HG02610 (cell line): ENCODE data around the gene TRIML2.
"Not testable (repeated sequence)": the region's sequence is repeated elsewhere in the genome, so short reads cannot be mapped to it uniquely, and the experiment has no call there.

Experiments
- ATAC-seq: cut with Tn5 transposase; IDR thresholded peaks from one replicate; pipeline ENCODE4 v1.9.1; 2021; ENCODE audit warnings: mild to moderate bottlenecking, moderate library complexity; ENCODE audit not compliant: unreplicated experiment

TRIML2 gene

DNA sequence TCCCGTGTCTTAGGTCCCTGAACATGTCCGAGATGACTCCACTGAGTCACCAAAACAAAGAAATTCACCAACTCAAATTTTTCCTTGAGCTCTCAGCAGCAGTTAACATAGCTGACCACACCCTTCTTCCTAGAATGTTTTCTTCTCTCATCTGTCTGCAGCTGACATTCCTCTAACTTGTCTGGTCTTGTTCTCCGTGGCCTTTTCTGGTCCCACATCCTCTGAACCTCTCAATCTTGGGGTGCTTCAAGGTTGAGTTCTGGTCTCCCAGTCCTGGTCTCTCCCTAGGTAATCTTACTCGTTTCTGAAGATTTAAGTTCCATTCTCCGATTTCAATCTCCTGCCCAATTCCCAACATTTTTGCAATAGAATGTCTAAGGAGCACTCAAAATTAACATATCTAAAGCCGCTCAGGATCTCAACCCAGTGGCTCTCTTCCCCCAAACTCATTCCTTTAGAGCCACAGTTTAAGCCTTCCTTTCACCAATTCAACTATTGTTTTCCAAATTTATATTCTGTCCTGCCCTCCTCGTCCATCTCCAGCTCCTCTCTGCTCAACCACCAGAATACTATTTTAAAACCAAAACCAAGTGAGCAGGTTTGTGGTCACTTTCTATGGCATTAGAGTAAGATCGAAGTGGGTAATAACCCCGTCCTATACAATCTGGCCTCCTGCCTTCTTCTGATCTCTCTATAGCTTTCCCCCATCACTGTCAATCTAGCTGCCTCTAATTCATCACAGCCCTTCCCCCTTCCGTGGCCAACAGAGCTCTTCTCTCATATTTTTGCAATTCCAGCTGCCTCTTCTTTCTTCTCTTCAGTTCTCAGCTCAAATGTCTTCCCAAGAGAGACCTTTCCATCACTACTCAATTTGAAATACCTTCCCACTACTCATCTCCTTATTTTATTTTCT, 1.2 kb downstream of the TRIML2 start:
- no peak for ATAC-seq

DNA sequence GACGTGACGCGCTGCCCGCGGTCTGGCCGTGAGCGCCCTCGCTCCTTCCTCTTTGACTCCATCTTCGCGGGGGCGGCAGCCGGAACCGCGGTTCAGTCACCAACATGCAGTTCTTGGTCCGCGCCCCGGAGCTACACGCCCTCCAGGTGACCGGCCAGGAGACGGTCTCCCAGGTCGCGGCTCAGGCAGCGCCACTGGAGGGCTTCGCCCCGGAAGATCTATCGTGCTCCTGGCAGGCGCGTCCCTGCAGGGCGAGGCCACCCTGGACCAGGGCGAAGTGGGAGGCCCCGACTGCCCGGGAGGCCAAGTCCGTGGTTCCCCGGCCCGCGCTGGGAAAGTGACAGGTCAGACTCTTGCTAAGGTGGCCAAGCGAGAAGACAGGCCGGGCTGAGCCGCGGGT, 2.9 kb downstream of the TRIML2 start:
- ATAC-seq = no peak

GRCh38 chr4:188092824-188093223, 16.6 kb downstream of the TRIML2 start:
- ATAC-seq = no peak

DNA sequence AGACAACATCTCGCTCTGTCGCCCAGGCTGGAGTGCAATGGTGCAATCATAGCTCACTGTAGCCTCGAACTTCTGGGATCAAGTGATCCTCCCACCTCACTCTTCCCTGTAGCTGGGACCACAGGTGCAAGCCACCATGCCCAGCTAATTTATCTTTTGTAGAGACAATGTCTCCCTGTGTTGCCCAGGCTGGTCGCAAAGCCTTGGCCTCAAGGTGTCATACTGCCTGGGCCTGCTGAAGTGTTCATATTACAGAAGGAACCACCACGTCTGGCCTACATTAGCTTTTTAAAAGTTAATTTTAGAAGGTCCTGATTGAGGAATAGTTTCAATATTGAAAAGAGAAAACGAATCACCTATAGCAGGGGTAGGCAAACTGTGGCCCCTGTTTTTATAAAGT, 22.5 kb downstream of the TRIML2 start:
- ATAC-seq = no peak

- ATAC-seq = no peak
These were observed 26.6 kb downstream of the TRIML2 start for GRCh38 chr4:188082796-188083195.

- ATAC-seq = no peak
These were observed 31.3 kb downstream of the TRIML2 start for GRCh38 chr4:188078116-188078515.

- ATAC-seq = no peak
These were observed 33.2 kb downstream of the TRIML2 start for GRCh38 chr4:188076169-188076568.

GRCh38 chr4:188061083-188061482, 48.3 kb downstream of the TRIML2 start:
- no peak for ATAC-seq

GRCh38 chr4:188053302-188053701, 56.1 kb downstream of the TRIML2 start:
- no peak for ATAC-seq

GRCh38 chr4:188046657-188047056, 62.7 kb downstream of the TRIML2 start:
- ATAC-seq = no peak

GRCh38 chr4:188045461-188045860, 63.9 kb downstream of the TRIML2 start:
- ATAC-seq = not testable (repeated sequence)

DNA sequence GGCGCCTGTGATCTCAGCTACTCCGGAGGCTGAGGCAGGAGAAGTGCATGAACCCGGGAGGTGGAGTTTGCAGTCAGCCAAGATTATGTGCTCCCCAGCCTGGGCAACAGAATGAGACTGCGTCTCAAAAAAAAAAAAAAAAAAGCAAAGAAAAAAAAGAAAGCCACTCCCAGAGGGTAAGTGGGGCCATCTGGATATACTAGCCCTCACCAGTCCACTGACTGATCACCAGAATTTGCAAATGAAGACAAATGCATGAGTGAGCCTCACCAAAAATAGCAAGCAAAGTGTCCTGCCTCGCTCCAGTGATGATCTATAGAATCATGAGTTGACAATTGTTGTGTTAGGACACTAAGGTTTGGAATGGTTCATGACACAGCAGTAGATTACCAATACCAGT, 66.2 kb downstream of the TRIML2 start:
- ATAC-seq = no peak

DNA sequence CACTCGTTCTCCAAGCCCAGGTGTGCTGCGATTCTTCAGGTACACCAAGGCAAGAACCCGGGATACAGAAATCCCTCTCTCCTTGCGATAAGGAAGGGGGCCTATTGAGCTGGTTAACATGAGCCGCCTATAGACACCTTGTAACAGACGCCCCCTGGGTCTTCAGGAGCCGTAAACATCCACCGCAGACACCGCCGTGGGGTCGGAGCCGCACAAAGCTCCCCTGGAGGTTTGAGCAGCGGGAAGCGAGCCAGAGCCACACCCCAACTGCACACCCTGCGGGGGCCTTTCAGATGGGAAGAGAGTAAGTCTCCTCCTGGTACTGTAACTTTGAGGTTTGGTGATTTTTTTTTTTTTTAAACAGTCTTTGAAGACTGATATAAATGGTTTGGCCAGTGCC, 67.2 kb downstream of the TRIML2 start:
- ATAC-seq = no peak

GRCh38 chr4:188041721-188042120, 67.7 kb downstream of the TRIML2 start:
- ATAC-seq = no peak
